Measurements from ENCODE around the gene ARHGEF11.

The ARHGEF11 gene

DNA sequence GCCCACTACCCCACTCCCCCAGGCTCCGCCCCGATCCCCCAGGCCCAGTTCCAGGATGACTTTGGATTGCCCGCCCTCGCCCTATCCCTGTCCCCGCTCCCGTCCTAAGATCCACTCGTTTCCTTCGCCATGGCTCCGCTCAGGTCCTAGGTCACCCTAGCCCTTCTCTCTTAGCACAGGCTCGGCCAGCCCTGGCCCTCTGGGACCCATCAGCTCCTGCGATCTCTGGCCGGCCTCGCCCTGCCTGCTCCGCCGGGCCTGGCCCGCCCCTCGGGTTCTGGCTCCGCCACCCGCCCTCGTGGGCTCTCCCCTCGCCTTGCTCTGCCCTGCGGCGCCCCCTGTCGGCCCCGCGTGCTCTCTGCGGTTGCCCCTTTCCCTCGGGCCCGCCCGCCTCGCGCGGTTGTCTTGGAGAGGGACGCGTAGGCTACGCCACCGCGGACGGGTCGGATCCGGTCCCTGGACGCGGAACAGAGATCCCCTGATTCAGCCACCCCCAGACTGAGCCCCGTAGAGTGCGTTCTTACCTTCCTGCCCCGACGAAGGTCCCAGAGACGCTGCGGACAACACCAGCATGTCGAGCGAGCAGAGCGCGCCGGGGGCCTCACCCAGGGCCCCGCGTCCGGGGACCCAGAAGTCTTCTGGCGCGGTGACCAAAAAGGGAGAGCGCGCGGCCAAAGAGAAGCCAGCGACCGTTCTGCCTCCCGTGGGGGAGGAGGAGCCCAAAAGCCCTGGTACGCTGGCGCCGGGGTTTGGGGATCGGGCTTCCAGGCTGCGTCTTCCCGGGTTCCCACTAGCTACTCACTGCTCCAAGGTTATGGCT is 125.1 kb downstream of the ARHGEF11 start, which contains the start of gene LRRC71:
Gene LRRC71 (plus strand): TSS at position 400 of the 820 bp plus-strand sequence. CDS start 172 bp downstream, at position 572.
- H3K27me3 ChIP-seq (ENCODE audit: control insufficient read depth, insufficient read depth, low read length): peaks cover 52% of the 10 kb centered on the region

GRCh38 chr1:156914440-156914856 is 131.1 kb downstream of the ARHGEF11 start:
- Histone ChIP-seq H3K4me3 (ENCODE audit: low read length) (no peak overlapping the region), H3K4me2 (ENCODE audit: low read length) (no peak overlapping the region), H3K9me3 (replicated peaks; ENCODE audit: low read length) (no peaks in the 10 kb centered on the region), H3K36me3 (ENCODE audit: insufficient read depth, low read length) (no peaks in the 10 kb centered on the region), H3K9ac (ENCODE audit: low read depth, low read length) (no peak overlapping the region), H3K27me3 (ENCODE audit: control insufficient read depth, insufficient read depth, low read length) (peaks cover 11% of the 10 kb centered on the region), H3K4me1 (ENCODE audit: control insufficient read depth, insufficient read depth, low read length) (no peaks in the 10 kb centered on the region)

More for the DNA sequence above, 125.1 kb downstream of the ARHGEF11 start, which contains the start of gene LRRC71:
- H3K9ac ChIP-seq (ENCODE audit: low read depth, low read length): peak within 1 kb of the TSS; percentile 48
- peak within 1 kb of the TSS; percentile 83 for H3K4me2 ChIP-seq (ENCODE audit: low read length)
- no peaks in the 10 kb centered on the region for H3K9me3 ChIP-seq (replicated peaks; ENCODE audit: low read length)
- no peaks in the 10 kb centered on the region for H3K36me3 ChIP-seq (ENCODE audit: insufficient read depth, low read length)
- peak within 1 kb of the TSS; percentile 66 for H3K4me3 ChIP-seq (ENCODE audit: low read length)
- peaks cover 14% of the 10 kb centered on the region for H3K4me1 ChIP-seq (ENCODE audit: control insufficient read depth, insufficient read depth, low read length)

GRCh38 chr1:156913809-156914387 is 131.6 kb downstream of the ARHGEF11 start:
- no peak overlapping the region for H3K4me2 ChIP-seq (ENCODE audit: low read length)
- no peaks in the 10 kb centered on the region for H3K36me3 ChIP-seq (ENCODE audit: insufficient read depth, low read length)
- H3K4me1 ChIP-seq (ENCODE audit: control insufficient read depth, insufficient read depth, low read length): no peaks in the 10 kb centered on the region
- H3K9ac ChIP-seq (ENCODE audit: low read depth, low read length): no peak overlapping the region
- H3K4me3 ChIP-seq (ENCODE audit: low read length): no peak overlapping the region
- peaks cover 13% of the 10 kb centered on the region for H3K27me3 ChIP-seq (ENCODE audit: control insufficient read depth, insufficient read depth, low read length)
- H3K9me3 ChIP-seq (replicated peaks; ENCODE audit: low read length): no peaks in the 10 kb centered on the region

DNA sequence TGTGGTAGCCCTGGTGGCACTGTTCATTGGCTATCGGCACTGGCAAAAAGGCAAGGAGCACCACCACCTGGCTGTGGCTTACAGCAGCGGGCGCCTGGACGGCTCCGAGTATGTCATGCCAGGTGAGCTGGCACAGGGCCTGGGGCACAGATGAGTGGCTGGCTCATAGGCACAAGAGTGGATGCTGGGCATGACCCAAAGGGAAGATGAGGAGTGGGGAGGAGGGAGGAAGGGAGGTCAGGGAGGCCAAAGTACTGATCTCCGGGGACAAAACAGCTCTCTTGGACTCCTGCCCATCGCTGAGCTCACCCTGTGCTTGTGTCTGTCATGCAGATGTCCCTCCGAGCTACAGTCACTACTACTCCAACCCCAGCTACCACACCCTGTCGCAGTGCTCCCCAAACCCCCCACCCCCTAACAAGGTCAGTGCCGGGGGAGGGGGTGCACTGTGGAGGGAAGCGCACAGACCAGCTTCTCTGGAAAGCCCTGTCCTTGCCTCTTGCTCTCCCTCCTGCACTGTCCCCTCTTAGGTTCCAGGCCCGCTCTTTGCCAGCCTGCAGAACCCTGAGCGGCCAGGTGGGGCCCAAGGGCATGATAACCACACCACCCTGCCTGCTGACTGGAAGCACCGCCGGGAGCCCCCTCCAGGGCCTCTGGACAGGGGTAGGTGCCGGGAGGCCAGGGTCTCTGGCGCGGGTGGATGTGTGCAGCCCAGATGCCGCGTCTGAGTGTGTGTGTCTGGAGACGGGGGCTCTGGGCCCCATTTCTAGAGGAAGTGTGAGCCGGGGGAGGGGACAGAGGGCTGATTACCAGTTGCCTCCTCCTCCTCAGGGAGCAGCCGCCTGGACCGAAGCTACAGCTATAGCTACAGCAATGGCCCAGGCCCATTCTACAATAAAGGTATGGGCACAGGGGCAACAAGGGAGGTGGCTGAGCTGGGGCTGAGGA is 132.4 kb downstream of the ARHGEF11 start:
- Histone ChIP-seq H3K36me3 (ENCODE audit: insufficient read depth, low read length) (no peaks in the 10 kb centered on the region), H3K4me2 (ENCODE audit: low read length) (no peak overlapping the region), H3K27me3 (ENCODE audit: control insufficient read depth, insufficient read depth, low read length) (peaks cover 16% of the 10 kb centered on the region), H3K4me1 (ENCODE audit: control insufficient read depth, insufficient read depth, low read length) (no peaks in the 10 kb centered on the region), H3K9ac (ENCODE audit: low read depth, low read length) (no peak overlapping the region), H3K4me3 (ENCODE audit: low read length) (no peak overlapping the region), H3K9me3 (replicated peaks; ENCODE audit: low read length) (no peaks in the 10 kb centered on the region)

DNA sequence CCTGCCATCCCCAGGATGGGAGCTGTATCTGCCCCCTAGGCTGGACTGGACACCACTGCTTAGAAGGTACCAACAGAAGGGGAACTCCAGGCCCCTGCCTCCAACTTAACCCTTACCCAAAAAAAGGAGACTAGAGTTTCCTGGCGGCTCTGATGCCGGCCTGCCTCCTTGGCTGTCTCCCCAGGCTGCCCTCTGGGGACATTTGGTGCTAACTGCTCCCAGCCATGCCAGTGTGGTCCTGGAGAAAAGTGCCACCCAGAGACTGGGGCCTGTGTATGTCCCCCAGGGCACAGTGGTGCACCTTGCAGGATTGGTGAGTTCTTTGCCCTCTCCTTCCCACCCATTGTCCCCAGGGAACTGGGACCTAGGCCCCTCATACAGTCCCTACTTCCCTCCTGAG is 133.2 kb downstream of the ARHGEF11 start:
- Histone ChIP-seq H3K36me3 (ENCODE audit: insufficient read depth, low read length) (no peaks in the 10 kb centered on the region), H3K4me1 (ENCODE audit: control insufficient read depth, insufficient read depth, low read length) (peaks cover 2% of the 10 kb centered on the region), H3K4me3 (ENCODE audit: low read length) (no peak overlapping the region), H3K27me3 (ENCODE audit: control insufficient read depth, insufficient read depth, low read length) (peaks cover 16% of the 10 kb centered on the region), H3K4me2 (ENCODE audit: low read length) (no peak overlapping the region), H3K9ac (ENCODE audit: low read depth, low read length) (no peak overlapping the region), H3K9me3 (replicated peaks; ENCODE audit: low read length) (no peaks in the 10 kb centered on the region)

DNA sequence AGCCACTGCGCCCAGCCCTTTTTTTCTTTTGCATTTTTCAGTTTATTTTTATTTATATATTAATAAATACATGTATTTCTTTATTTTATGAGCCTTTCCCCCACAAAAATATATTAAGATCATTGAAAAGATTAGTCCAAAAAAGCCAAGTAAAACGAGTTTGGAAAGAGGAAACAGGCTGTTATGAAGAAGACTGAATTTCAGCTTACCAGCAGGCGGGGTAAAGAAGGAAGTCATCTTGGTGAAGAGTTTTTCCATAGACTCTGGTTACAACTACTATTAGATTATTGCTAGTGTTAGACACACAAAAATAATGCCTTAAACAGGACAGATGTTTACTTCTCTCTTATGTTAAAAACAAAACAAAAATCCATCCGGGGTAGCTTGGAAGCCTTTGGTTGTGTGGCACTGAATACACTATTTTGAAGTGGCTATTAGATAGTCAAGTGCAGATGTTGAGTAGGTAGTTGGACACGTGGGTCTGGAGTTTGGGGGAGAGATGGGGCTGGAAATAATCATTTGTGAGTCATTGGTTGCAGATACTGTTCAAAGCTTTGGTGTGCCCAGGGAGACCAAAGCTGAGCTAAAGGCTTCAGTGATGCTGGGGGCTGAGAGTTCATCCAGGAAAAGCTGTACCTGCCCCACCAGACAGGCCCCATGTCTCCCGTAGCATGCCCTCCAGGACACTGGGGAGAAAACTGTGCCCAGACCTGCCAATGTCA is 133.8 kb downstream of the ARHGEF11 start:
- H3K4me2 ChIP-seq (ENCODE audit: low read length): no peak overlapping the region
- no peak overlapping the region for H3K9ac ChIP-seq (ENCODE audit: low read depth, low read length)
- H3K4me3 ChIP-seq (ENCODE audit: low read length): no peak overlapping the region
- peaks cover 2% of the 10 kb centered on the region for H3K4me1 ChIP-seq (ENCODE audit: control insufficient read depth, insufficient read depth, low read length)
- H3K27me3 ChIP-seq (ENCODE audit: control insufficient read depth, insufficient read depth, low read length): peaks cover 16% of the 10 kb centered on the region
- no peaks in the 10 kb centered on the region for H3K36me3 ChIP-seq (ENCODE audit: insufficient read depth, low read length)
- no peaks in the 10 kb centered on the region for H3K9me3 ChIP-seq (replicated peaks; ENCODE audit: low read length)

DNA sequence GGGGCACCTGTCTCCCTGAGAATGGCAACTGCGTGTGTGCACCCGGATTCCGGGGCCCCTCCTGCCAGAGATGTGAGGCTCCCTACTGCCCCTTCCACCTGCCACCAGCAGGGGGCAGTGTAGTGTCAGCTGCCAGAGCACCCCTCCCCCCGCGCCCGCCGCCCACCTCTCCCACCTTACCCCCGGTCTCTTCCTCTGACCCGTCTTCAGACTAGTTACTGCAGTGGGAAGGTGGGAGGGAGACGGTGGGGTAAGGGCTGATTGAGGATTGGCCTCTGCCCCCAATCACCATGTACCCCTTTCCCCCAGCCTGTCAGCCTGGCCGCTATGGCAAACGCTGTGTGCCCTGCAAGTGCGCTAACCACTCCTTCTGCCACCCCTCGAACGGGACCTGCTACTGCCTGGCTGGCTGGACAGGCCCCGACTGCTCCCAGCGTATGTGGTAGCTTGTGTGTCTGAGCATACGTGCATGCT is 135.2 kb downstream of the ARHGEF11 start:
- H3K36me3 ChIP-seq (ENCODE audit: insufficient read depth, low read length): no peaks in the 10 kb centered on the region
- no peaks in the 10 kb centered on the region for H3K9me3 ChIP-seq (replicated peaks; ENCODE audit: low read length)
- peaks cover 2% of the 10 kb centered on the region for H3K4me1 ChIP-seq (ENCODE audit: control insufficient read depth, insufficient read depth, low read length)
- no peak overlapping the region for H3K9ac ChIP-seq (ENCODE audit: low read depth, low read length)
- H3K27me3 ChIP-seq (ENCODE audit: control insufficient read depth, insufficient read depth, low read length): peaks cover 16% of the 10 kb centered on the region
- no peak overlapping the region for H3K4me3 ChIP-seq (ENCODE audit: low read length)
- H3K4me2 ChIP-seq (ENCODE audit: low read length): no peak overlapping the region

GRCh38 chr1:156909671-156910070 is 135.9 kb downstream of the ARHGEF11 start:
- no peaks in the 10 kb centered on the region for H3K9me3 ChIP-seq (replicated peaks; ENCODE audit: low read length)
- H3K36me3 ChIP-seq (ENCODE audit: insufficient read depth, low read length): no peaks in the 10 kb centered on the region
- peaks cover 2% of the 10 kb centered on the region for H3K4me1 ChIP-seq (ENCODE audit: control insufficient read depth, insufficient read depth, low read length)
- H3K4me3 ChIP-seq (ENCODE audit: low read length): no peak overlapping the region
- H3K27me3 ChIP-seq (ENCODE audit: control insufficient read depth, insufficient read depth, low read length): peaks cover 16% of the 10 kb centered on the region
- H3K9ac ChIP-seq (ENCODE audit: low read depth, low read length): no peak overlapping the region
- H3K4me2 ChIP-seq (ENCODE audit: low read length): no peak overlapping the region

DNA sequence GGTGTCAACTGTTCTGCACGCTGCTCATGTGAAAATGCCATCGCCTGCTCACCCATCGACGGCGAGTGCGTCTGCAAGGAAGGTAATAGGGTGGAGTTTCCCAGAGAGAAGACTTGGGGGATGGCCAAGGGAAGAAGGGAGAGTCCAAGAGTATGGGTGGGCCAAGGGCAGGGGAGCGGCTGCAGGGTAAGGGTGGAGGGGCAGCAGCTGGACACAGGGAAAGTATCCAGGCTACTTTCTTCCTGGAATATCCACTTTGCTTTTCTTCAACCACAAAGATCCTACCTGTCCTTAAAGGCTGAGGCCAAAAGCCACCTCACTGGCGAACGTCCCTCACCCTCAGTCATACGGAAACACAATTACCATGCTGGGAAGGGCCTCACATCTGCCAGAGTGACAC is 136.6 kb downstream of the ARHGEF11 start:
- Histone ChIP-seq H3K36me3 (ENCODE audit: insufficient read depth, low read length) (no peaks in the 10 kb centered on the region), H3K4me1 (ENCODE audit: control insufficient read depth, insufficient read depth, low read length) (peaks cover 2% of the 10 kb centered on the region), H3K27me3 (ENCODE audit: control insufficient read depth, insufficient read depth, low read length) (peaks cover 18% of the 10 kb centered on the region)

DNA sequence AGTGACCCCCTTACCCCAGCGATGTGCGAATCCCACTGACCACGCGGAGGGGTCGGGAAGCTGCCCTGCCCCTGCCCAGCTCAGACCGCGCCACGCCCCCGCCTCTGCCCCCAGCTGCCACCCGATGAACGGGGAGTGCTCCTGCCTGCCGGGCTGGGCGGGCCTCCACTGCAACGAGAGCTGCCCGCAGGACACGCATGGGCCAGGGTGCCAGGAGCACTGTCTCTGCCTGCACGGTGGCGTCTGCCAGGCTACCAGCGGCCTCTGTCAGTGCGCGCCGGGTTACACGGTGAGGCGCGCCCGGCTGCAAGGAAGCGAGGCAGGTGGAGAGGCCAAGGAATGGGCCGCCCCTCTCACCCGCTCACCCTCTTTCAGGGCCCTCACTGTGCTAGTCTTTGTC is 137.0 kb downstream of the ARHGEF11 start:
- Histone ChIP-seq H3K27me3 (ENCODE audit: control insufficient read depth, insufficient read depth, low read length) (peaks cover 19% of the 10 kb centered on the region), H3K9me3 (replicated peaks; ENCODE audit: low read length) (no peaks in the 10 kb centered on the region), H3K4me2 (ENCODE audit: low read length) (no peak overlapping the region), H3K36me3 (ENCODE audit: insufficient read depth, low read length) (no peaks in the 10 kb centered on the region), H3K4me1 (ENCODE audit: control insufficient read depth, insufficient read depth, low read length) (peaks cover 2% of the 10 kb centered on the region), H3K9ac (ENCODE audit: low read depth, low read length) (no peak overlapping the region), H3K4me3 (ENCODE audit: low read length) (no peak overlapping the region)

More for the DNA sequence above, 136.6 kb downstream of the ARHGEF11 start:
- no peak overlapping the region for H3K4me3 ChIP-seq (ENCODE audit: low read length)
- no peaks in the 10 kb centered on the region for H3K9me3 ChIP-seq (replicated peaks; ENCODE audit: low read length)
- no peak overlapping the region for H3K4me2 ChIP-seq (ENCODE audit: low read length)
- H3K9ac ChIP-seq (ENCODE audit: low read depth, low read length): no peak overlapping the region

Measured in skeletal muscle satellite cell (primary cell).